Mammary epithelial cell (primary cell): ENCODE measurements around the gene EPHB2.

Source experiments
- CTCF ChIP-seq, 2 donors: IDR thresholded peaks in 1 of 2; conservative IDR thresholded peaks in 1 of 2; 2 replicates each; pipeline ENCODE4 v1.5.1; 2011 to 2012; ENCODE audit warnings: inconsistent platforms in 2 of 2, low read length in 2 of 2, mild to moderate bottlenecking in 2 of 2, control low read depth in 1 of 2, low read depth in 1 of 2; ENCODE audit not compliant: insufficient read depth in 1 of 2; ENCODE audit errors: extremely low read depth in 1 of 2
- EZH2 ChIP-seq: IDR thresholded peaks from 2 replicates; pipeline ENCODE4 v1.6.1; 2012; ENCODE audit warnings: low read length, inconsistent platforms, borderline replicate concordance

- TF ChIP-seq CTCF (conservative IDR thresholded peaks at IDR 0.05 in 1 of 2, IDR thresholded peaks at IDR 0.05 in 1 of 2; ENCODE audit: extremely low read depth in 1 of 2, insufficient read depth in 1 of 2, low read depth in 1 of 2, low read length in 2 of 2) (no peak), EZH2 (no peak)
Observed at GRCh38 chr1:22936681-22937080, 226.0 kb downstream of the EPHB2 start.
